GM23338 (cell line): Measurements from ENCODE around the gene SARNP. TPM values are rescaled to one million over a fixed set of nuclear protein-coding genes. Genes with fewer than 3 reads are reported as not detected.

Source experiments
- ATAC-seq: fragments of 200-7000 bp; cut with Tn5 transposase; 3 replicates; pipeline ENCODE4 v1.9.1; 2020
- DNase-seq: peaks from one replicate; pipeline ENCODE4 v3.0.0-alpha.2; 2015; ENCODE audit warnings: low spot score
- H2AFZ ChIP-seq: fragments of 200-600 bp; sonication (generic); 2 replicates; pipeline ENCODE4 v1.8.0; 2016; ENCODE audit warnings: antibody characterized with exemption, mild to moderate bottlenecking, moderate library complexity
- H3F3A ChIP-seq: fragments of 200-600 bp; sonication (generic); replicated peaks from 2 replicates; pipeline ENCODE4 v1.8.0; 2017; ENCODE audit warnings: antibody characterized with exemption, mixed run types, low read depth
- H3K27ac ChIP-seq: fragments of 200-600 bp; sonication (generic); 2 replicates; pipeline ENCODE4 v1.6.1; 2016; ENCODE audit warnings: low read depth
- H3K27me3 ChIP-seq: fragments of 200-600 bp; sonication (generic); 2 replicates; pipeline ENCODE4 v1.8.0; 2016; ENCODE audit warnings: mild to moderate bottlenecking, mixed run types, moderate library complexity; ENCODE audit not compliant: insufficient read depth
- H3K36me3 ChIP-seq: fragments of 200-600 bp; sonication (generic); 2 replicates; pipeline ENCODE4 v1.8.0; 2016; ENCODE audit warnings: mild to moderate bottlenecking; ENCODE audit not compliant: insufficient read depth
- H3K4me1 ChIP-seq: fragments of 200-600 bp; sonication (generic); 2 replicates; pipeline ENCODE4 v1.8.0; 2016; ENCODE audit warnings: mild to moderate bottlenecking, moderate library complexity; ENCODE audit not compliant: insufficient read depth
- H3K4me2 ChIP-seq: fragments of 200-600 bp; sonication (generic); 2 replicates; pipeline ENCODE4 v1.7.1; 2017; ENCODE audit warnings: mixed run types
- H3K4me3 ChIP-seq: fragments of 200-600 bp; sonication (generic); 2 replicates; pipeline ENCODE4 v1.6.1; 2016; ENCODE audit warnings: mixed run types
- H3K79me2 ChIP-seq: fragments of 200-600 bp; sonication (generic); replicated peaks from 2 replicates; pipeline ENCODE4 v1.8.0; 2017; ENCODE audit warnings: mild to moderate bottlenecking; ENCODE audit not compliant: insufficient read depth
- H3K9me2 ChIP-seq: fragments of 200-600 bp; sonication (generic); 2 replicates; pipeline ENCODE4 v1.8.0; 2017; ENCODE audit not compliant: insufficient read depth
- H4K20me1 ChIP-seq: fragments of 200-600 bp; sonication (generic); replicated peaks from 2 replicates; pipeline ENCODE4 v1.8.0; 2017; ENCODE audit warnings: mild to moderate bottlenecking; ENCODE audit not compliant: insufficient read depth
- H3K27ac Mint-ChIP-seq: 2 replicates; pipeline ENCODE4 v1.8.0; 2020; ENCODE audit warnings: inconsistent platforms, mild to moderate bottlenecking, moderate library complexity, mixed read lengths
- H3K27me3 Mint-ChIP-seq: 3 replicates; pipeline ENCODE4 v1.8.0; 2022; ENCODE audit warnings: low read depth, mild to moderate bottlenecking, moderate library complexity, mixed read lengths, inconsistent platforms; ENCODE audit not compliant: insufficient read depth, poor library complexity
- H3K36me3 Mint-ChIP-seq: 3 replicates; pipeline ENCODE4 v1.8.0; 2021; ENCODE audit warnings: low read depth, mild to moderate bottlenecking, inconsistent platforms, moderate library complexity, mixed read lengths
- H3K4me1 Mint-ChIP-seq: 3 replicates; pipeline ENCODE4 v1.8.0; 2020; ENCODE audit warnings: mild to moderate bottlenecking, inconsistent platforms, mixed read lengths
- H3K4me3 Mint-ChIP-seq: 3 replicates; pipeline ENCODE4 v1.8.0; 2021; ENCODE audit warnings: moderate library complexity, mild to moderate bottlenecking, inconsistent platforms, mixed read lengths
- H3K9me3 Mint-ChIP-seq: 3 replicates; pipeline ENCODE4 v1.8.0; 2020; ENCODE audit warnings: moderate library complexity, mild to moderate bottlenecking, inconsistent platforms, mixed read lengths
- CREB1 ChIP-seq: fragments of 250-450 bp; sonication (Bioruptor Pico); IDR thresholded peaks from 2 replicates; pipeline ENCODE4 v1.5.0; 2020; ENCODE audit warnings: low read depth, mild to moderate bottlenecking, moderate library complexity
- EZH2 ChIP-seq: fragments of 200-600 bp; sonication (generic); IDR thresholded peaks from one replicate; pipeline ENCODE4 v1.8.0; 2017; ENCODE audit warnings: antibody characterized with exemption, mild to moderate bottlenecking, low read depth; ENCODE audit not compliant: unreplicated experiment
- EZH2phosphoT487 ChIP-seq: fragments of 200-600 bp; sonication (generic); IDR thresholded peaks from one replicate; pipeline ENCODE4 v1.8.1; 2018; ENCODE audit warnings: antibody characterized with exemption; ENCODE audit not compliant: unreplicated experiment
- JUNB ChIP-seq: IDR thresholded peaks from one replicate; pipeline ENCODE4 v1.6.1; 2016; ENCODE audit warnings: antibody characterized with exemption; ENCODE audit not compliant: unreplicated experiment
- NANOG ChIP-seq: IDR thresholded peaks from 2 replicates; pipeline ENCODE4 v1.6.1; 2016; ENCODE audit warnings: antibody characterized with exemption, borderline replicate concordance
- POLR2AphosphoS5 ChIP-seq: IDR thresholded peaks from 2 replicates; pipeline ENCODE4 v1.6.1; 2016; ENCODE audit warnings: antibody characterized with exemption, low read depth
- STAT1 ChIP-seq: IDR thresholded peaks from one replicate; pipeline ENCODE4 v1.6.1; 2016; ENCODE audit warnings: antibody characterized with exemption; ENCODE audit not compliant: unreplicated experiment
- ZNF331 ChIP-seq: fragments of 250-450 bp; sonication (Bioruptor Pico); IDR thresholded peaks from 2 replicates; pipeline ENCODE4 v1.5.0; 2020; ENCODE audit warnings: low read depth, mild to moderate bottlenecking, moderate library complexity
- polyA plus RNA-seq: library from polyadenylated mRNA; unstranded; fragments of >200 nt; fragmentation: Nextera tagmentation; extraction: Ambion mirVana; gene quantifications from 2 replicates; pipeline ENCODE4 v1.2.1, GENCODE V29; 2016
- total RNA-seq: library from RNA; depleted of rRNA; stranded (reverse); fragments of >200 nt; shearing (Covaris generic); gene quantifications from 2 replicates; pipeline ENCODE4 v1.2.3, GENCODE V29; 2014
- TF ChIP-seq, protein P1 (sequence below): IDR thresholded peaks from one replicate; pipeline ENCODE4 v1.6.1; 2018; ENCODE audit warnings: antibody characterized with exemption; ENCODE audit not compliant: unreplicated experiment
- TF ChIP-seq, protein P2 (sequence below): IDR thresholded peaks from 2 replicates; pipeline ENCODE4 v1.6.1; 2016; ENCODE audit warnings: antibody characterized with exemption
- TF ChIP-seq, protein P3 (sequence below), 2 experiments: fragments of 200-600 bp in 1 of 2; sonication (generic) in 1 of 2; conservative IDR thresholded peaks; 2 replicates each; pipeline versions ENCODE4 v1.5.1 to v1.6.1; 2016 to 2017; ENCODE audit warnings: antibody characterized with exemption in 2 of 2, low read depth in 2 of 2, mild to moderate bottlenecking in 2 of 2, moderate library complexity in 1 of 2

Gene SARNP
- total and polyA plus RNA-seq, 2 experiments from 2014 or later = 96.0 to 313 TPM

DNA sequence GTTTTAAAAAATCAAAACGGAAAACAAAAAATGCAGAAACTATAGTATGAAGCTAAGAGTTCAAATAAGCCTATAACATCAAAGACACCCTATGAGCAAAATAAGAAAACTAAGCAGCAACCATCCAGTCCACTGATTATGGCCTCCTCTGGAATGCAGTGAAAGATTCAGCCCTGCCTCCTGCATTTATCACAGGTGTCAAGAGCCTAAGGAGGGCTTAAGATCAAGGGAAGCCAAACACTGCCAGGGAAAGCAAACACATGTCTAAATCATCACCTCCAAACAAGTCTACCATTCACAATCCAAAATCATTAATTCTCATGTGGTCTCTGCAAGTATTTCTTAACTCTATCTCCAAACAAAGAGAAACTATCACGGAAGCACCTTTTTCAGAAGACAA is 28.4 kb downstream of the SARNP start (continued):
- TF ChIP-seq, protein P1, sequence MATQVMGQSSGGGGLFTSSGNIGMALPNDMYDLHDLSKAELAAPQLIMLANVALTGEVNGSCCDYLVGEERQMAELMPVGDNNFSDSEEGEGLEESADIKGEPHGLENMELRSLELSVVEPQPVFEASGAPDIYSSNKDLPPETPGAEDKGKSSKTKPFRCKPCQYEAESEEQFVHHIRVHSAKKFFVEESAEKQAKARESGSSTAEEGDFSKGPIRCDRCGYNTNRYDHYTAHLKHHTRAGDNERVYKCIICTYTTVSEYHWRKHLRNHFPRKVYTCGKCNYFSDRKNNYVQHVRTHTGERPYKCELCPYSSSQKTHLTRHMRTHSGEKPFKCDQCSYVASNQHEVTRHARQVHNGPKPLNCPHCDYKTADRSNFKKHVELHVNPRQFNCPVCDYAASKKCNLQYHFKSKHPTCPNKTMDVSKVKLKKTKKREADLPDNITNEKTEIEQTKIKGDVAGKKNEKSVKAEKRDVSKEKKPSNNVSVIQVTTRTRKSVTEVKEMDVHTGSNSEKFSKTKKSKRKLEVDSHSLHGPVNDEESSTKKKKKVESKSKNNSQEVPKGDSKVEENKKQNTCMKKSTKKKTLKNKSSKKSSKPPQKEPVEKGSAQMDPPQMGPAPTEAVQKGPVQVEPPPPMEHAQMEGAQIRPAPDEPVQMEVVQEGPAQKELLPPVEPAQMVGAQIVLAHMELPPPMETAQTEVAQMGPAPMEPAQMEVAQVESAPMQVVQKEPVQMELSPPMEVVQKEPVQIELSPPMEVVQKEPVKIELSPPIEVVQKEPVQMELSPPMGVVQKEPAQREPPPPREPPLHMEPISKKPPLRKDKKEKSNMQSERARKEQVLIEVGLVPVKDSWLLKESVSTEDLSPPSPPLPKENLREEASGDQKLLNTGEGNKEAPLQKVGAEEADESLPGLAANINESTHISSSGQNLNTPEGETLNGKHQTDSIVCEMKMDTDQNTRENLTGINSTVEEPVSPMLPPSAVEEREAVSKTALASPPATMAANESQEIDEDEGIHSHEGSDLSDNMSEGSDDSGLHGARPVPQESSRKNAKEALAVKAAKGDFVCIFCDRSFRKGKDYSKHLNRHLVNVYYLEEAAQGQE = no peak
- no peak for TF ChIP-seq STAT1
- no peak for TF ChIP-seq CREB1 (CRISPR knock-in tag)
- TF ChIP-seq EZH2phosphoT487 = no peak
- TF ChIP-seq JUNB = no peak
- TF ChIP-seq, protein P2, sequence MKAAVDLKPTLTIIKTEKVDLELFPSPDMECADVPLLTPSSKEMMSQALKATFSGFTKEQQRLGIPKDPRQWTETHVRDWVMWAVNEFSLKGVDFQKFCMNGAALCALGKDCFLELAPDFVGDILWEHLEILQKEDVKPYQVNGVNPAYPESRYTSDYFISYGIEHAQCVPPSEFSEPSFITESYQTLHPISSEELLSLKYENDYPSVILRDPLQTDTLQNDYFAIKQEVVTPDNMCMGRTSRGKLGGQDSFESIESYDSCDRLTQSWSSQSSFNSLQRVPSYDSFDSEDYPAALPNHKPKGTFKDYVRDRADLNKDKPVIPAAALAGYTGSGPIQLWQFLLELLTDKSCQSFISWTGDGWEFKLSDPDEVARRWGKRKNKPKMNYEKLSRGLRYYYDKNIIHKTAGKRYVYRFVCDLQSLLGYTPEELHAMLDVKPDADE = no peak
- TF ChIP-seq, protein P3, sequence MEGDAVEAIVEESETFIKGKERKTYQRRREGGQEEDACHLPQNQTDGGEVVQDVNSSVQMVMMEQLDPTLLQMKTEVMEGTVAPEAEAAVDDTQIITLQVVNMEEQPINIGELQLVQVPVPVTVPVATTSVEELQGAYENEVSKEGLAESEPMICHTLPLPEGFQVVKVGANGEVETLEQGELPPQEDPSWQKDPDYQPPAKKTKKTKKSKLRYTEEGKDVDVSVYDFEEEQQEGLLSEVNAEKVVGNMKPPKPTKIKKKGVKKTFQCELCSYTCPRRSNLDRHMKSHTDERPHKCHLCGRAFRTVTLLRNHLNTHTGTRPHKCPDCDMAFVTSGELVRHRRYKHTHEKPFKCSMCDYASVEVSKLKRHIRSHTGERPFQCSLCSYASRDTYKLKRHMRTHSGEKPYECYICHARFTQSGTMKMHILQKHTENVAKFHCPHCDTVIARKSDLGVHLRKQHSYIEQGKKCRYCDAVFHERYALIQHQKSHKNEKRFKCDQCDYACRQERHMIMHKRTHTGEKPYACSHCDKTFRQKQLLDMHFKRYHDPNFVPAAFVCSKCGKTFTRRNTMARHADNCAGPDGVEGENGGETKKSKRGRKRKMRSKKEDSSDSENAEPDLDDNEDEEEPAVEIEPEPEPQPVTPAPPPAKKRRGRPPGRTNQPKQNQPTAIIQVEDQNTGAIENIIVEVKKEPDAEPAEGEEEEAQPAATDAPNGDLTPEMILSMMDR (conservative IDR thresholded peaks at IDR 0.05; ENCODE audit: low read depth in 2 of 2) = no peak
- no peak for TF ChIP-seq ZNF331 (CRISPR knock-in tag)
- no peak for TF ChIP-seq EZH2

DNA sequence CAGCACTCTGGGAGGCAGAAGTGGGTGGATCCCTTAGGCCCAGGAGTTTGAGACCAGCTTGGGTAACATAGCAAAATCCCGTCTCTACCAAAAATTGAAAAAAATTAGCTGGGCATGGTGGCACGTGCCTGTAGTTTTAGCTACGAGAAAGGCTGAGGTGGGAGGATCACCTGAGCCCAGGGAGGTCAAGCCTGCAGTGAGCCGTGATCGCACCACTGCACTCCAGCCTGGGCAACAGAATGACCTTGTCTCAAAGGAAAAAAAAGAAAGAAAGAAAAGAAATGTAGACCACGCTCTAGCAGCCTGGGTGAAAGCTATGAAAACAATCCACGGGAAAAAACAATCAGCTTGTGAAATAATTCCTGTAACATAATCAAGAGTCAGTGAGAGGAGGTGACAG is 29.0 kb downstream of the SARNP start:
- peaks cover 18% of the 10 kb centered on the region; the same call in 1 of the 2 replicates for H4K20me1 ChIP-seq
- no peaks in the 10 kb centered on the region for H3K27me3 ChIP-seq
- 0 out of 2 replicates have a peak, but pooled peaks cover 8% of the 10 kb centered on the region for H3F3A ChIP-seq
- H3K27ac ChIP-seq = no peak overlapping the region
- no peaks in the 10 kb centered on the region for H3K9me2 ChIP-seq
- no peak overlapping the region for H3K4me3 Mint-ChIP-seq
- H3K4me1 ChIP-seq = no peaks in the 10 kb centered on the region
- no peak overlapping the region for H2AFZ ChIP-seq
- no peak for DNase-seq
- peaks cover 85% of the 10 kb centered on the region for H3K36me3 Mint-ChIP-seq
- no peak overlapping the region for H3K4me2 ChIP-seq
- H3K27me3 Mint-ChIP-seq = no peaks in the 10 kb centered on the region
- no peaks in the 10 kb centered on the region for H3K9me3 Mint-ChIP-seq
- no peak overlapping the region for H3K27ac Mint-ChIP-seq
- no peak for ATAC-seq
- H3K4me3 ChIP-seq = no peak overlapping the region
- peaks cover 63% of the 10 kb centered on the region for H3K36me3 ChIP-seq
- 0 out of 2 replicates have a peak, but pooled peaks cover 11% of the 10 kb centered on the region for H3K79me2 ChIP-seq
- no peaks in the 10 kb centered on the region for H3K4me1 Mint-ChIP-seq
- no peak for TF ChIP-seq EZH2
- TF ChIP-seq, protein P1 = no peak
- TF ChIP-seq NANOG = no peak
- no peak for TF ChIP-seq ZNF331 (CRISPR knock-in tag)
- TF ChIP-seq POLR2AphosphoS5 = no peak
- TF ChIP-seq, protein P2 = no peak
- no peak for TF ChIP-seq JUNB
- TF ChIP-seq STAT1 = no peak
- TF ChIP-seq CREB1 (CRISPR knock-in tag) = no peak
